AG04450 (cell line): ENCODE results near the gene RPLP2. TPM values are rescaled to one million over a fixed set of nuclear protein-coding genes. Genes with fewer than 3 reads are reported as not detected.
A peak's percentile ranks its signal among the peaks of the same experiment; 100 is the strongest.

Source experiments
- CTCF ChIA-PET: fragments of 300-600, 350-600 bp; formaldehyde crosslinking; extraction: SDS; loops from one replicate; lab custom pipeline; 2022; ENCODE audit warnings: antibody characterized with exemption, inconsistent platforms; lab: Charles Lee
- POLR2A ChIA-PET: fragments of 350-600 bp; formaldehyde crosslinking; extraction: SDS; loops from one replicate; lab custom pipeline; 2021; ENCODE audit warnings: antibody characterized with exemption, inconsistent platforms; lab: Yijun Ruan, JAX
- DNase-seq: peaks from one replicate; pipeline ENCODE4 v3.0.0-alpha.2; 2011; ENCODE audit warnings: low read depth, low spot score
- H3K27ac ChIP-seq: one replicate; pipeline ENCODE4 v1.5.1; 2012; ENCODE audit warnings: low read depth, low read length, control low read depth
- H3K27me3 ChIP-seq: one replicate; pipeline ENCODE4 v1.6.0; 2012; ENCODE audit warnings: low read length; ENCODE audit not compliant: control insufficient read depth, insufficient read depth
- H3K4me3 ChIP-seq: 2 replicates; pipeline ENCODE4 v1.5.1; 2011; ENCODE audit warnings: mild to moderate bottlenecking, low read depth, low read length, control low read depth
- H3K9me3 ChIP-seq: 2 replicates; pipeline ENCODE4 v1.5.1; 2012; ENCODE audit warnings: low read length; ENCODE audit not compliant: control insufficient read depth, insufficient read depth
- polyA plus RNA-seq: library from polyadenylated mRNA; depleted of rRNA; stranded (reverse); fragments of >200 nt; gene quantifications from 2 replicates; pipeline ENCODE4 v1.2.3, GENCODE V29; 2011
- TF ChIP-seq, protein P1 (sequence below): IDR thresholded peaks from 2 replicates; pipeline ENCODE4 v1.5.1; 2011; ENCODE audit warnings: low read depth, low read length, control low read depth, inconsistent platforms

Gene RPLP2
- polyA plus RNA-seq, 1 experiment: 1,115 TPM

DNA sequence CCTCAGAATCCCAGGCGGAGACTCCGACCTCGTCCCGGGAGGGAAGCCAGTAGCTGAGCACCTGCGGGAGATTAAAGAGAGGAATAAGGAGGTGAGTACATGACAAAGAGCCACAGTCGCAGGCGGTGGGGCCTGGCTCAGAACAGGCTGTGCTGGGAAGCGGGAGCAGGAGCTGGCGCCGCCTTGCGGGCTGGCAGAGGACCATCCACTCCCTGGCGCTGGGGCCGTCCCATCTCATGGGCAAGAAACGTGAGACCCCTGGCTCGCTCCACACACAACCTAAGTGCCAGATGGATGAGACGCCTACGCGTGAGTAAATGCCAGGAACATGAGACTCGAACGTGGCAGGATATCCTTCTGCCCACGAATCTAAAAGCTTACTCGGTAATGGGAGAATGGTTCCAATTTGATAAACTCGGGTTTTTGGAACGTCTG lies 26.2 kb upstream of the RPLP2 start:
- ChIA-PET CTCF (interaction anchor here (0.7 to 1.3 kb wide), 8 partner anchors 8 to 229 kb away, joined by 3 to 6 read pairs (median 4); no protein-coding TSS in a partner anchor), POLR2A (interaction anchor here (0.6 to 1.4 kb wide), 4 partner anchors 13 to 73 kb away, joined by 3 to 7 read pairs (median 6); no protein-coding TSS in a partner anchor)
- Histone ChIP-seq H3K4me3 (no peak overlapping the region), H3K9me3 (no peaks in the 10 kb centered on the region), H3K27me3 (no peaks in the 10 kb centered on the region), H3K27ac (peak overlapping the region; percentile 90)
- TF ChIP-seq, protein P1, sequence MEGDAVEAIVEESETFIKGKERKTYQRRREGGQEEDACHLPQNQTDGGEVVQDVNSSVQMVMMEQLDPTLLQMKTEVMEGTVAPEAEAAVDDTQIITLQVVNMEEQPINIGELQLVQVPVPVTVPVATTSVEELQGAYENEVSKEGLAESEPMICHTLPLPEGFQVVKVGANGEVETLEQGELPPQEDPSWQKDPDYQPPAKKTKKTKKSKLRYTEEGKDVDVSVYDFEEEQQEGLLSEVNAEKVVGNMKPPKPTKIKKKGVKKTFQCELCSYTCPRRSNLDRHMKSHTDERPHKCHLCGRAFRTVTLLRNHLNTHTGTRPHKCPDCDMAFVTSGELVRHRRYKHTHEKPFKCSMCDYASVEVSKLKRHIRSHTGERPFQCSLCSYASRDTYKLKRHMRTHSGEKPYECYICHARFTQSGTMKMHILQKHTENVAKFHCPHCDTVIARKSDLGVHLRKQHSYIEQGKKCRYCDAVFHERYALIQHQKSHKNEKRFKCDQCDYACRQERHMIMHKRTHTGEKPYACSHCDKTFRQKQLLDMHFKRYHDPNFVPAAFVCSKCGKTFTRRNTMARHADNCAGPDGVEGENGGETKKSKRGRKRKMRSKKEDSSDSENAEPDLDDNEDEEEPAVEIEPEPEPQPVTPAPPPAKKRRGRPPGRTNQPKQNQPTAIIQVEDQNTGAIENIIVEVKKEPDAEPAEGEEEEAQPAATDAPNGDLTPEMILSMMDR: peak; percentile 87
- DNase-seq: peak; percentile 89

DNA sequence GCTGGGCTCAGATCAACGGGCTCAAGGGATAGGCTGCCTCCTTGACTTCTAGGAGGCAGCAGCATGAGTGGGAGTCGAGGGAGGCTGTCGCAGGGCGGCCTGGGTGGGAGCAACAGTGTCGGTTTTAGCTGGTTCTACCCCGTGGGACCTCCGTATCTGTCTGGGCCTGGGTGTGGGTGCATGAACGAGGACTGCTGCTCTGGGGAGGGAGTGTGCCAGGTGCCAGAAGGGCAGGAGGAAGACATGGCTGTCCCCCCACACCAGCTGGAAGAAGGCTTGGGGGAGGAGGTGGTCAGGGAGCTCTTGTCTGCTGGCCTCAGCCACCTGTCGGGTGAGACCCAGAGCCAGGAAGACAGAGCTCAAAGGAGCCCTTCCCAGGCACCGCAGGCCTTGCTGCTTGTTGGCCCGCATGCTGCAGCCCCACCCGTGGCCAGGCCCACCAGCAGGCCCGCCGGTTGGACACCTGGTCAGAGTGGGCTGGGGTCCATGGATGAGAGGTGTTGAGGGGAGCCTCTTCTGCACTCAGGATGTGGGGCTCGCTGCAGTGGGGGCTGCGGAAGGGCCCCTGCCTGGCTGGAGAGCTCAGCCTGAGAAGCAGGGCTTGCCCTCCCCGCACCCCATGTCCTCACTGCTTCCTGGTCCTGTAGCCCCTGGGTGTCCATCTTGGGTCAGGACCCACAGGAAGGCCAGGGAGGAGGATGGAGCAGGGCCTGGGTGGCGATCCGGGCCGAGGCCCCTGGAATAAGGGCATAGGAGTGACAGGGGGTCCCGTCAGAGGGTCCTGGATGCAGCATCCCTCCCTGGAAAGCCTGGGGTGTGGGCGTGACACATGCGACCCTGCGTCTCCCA lies 23.3 kb upstream of the RPLP2 start:
- H3K9me3 ChIP-seq: no peaks in the 10 kb centered on the region
- H3K27me3 ChIP-seq: no peaks in the 10 kb centered on the region
- CTCF ChIA-PET: no interaction called here
- no peak overlapping the region for H3K27ac ChIP-seq
- no peak for DNase-seq
- POLR2A ChIA-PET: interaction anchor here (0.9 kb wide), 1 partner anchor 11 kb away, joined by 3 read pairs; no protein-coding TSS in a partner anchor
- TF ChIP-seq, protein P1: no peak
- H3K4me3 ChIP-seq: no peak overlapping the region

DNA sequence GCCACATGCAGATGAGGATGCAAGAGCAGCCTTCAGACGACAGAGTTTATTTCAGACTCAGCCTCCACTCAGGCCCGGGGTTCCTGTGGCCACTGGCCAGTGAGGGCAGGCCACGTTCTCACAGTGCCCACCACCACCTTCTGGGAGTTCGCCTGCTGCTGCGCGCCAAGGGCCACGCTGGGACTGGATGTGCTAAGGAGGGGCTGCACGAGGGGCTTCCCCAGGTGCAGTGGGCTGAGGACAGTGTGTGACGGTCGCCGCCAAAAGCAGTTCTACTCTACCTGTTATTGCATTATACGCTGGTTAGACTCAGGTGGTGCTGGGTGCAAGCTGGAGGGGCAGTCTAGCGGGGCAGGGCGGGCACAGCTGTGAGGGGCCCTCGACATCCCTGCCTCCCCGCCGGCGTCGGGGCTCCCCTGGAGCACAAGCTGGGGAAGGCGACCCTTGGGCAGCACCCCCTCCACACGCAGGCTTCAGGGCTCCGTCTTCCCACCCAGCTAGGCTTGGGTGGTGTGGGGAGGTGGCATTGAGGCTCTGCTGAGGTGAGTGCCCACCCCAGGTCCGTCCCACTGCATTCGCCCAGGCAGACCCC lies 22.6 kb upstream of the RPLP2 start:
- Histone ChIP-seq H3K27me3 (no peaks in the 10 kb centered on the region), H3K9me3 (no peaks in the 10 kb centered on the region; the same call in 1 of the 2 replicates), H3K4me3 (no peak overlapping the region), H3K27ac (no peak overlapping the region)
- POLR2A ChIA-PET: interaction anchor here (0.9 kb wide), 1 partner anchor 10 kb away, joined by 3 read pairs; no protein-coding TSS in a partner anchor
- no peak for DNase-seq
- CTCF ChIA-PET: no interaction called here
- TF ChIP-seq, protein P1: no peak

DNA sequence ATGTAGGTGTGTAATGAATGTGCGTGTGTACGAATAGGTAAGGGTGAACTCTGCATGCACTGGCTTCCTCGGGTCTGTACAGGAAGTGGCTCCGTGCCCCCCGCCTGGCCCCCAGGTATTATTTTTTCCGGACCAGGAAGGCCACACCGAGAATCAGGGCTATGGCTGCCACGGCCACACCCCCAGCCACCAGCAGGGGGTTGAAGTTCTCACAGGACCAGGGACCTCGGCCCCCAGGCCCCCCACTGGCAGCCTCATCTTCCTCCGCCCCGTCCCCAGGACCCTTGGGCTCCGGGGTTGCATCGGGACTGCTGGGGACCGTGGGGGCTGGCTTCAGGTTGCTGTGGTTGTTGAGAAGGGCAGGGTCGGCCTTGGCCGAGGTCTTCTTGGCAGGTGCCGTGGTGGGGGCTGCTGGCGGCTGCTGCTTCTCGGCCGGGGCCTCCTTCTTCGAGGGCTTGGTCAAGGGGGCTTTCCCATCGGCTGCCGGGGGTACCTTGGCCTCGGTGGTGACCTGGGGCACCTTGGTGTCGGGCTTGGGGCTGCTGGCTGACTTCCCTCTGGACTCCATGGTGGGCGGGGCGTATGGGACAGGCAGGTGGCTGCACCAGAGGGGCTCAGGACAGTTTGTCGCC lies 21.6 kb upstream of the RPLP2 start:
- no peak overlapping the region for H3K27ac ChIP-seq
- H3K27me3 ChIP-seq: no peaks in the 10 kb centered on the region
- TF ChIP-seq, protein P1: no peak
- no peak overlapping the region for H3K4me3 ChIP-seq
- no peaks in the 10 kb centered on the region; the same call in 1 of the 2 replicates for H3K9me3 ChIP-seq
- no peak for DNase-seq
- POLR2A ChIA-PET: no interaction called here
- CTCF ChIA-PET: no interaction called here
